ENCODE measurements around the gene SELENBP1. TPM values are rescaled to one million over a fixed set of nuclear protein-coding genes. Genes with fewer than 3 reads are reported as not detected.
"Not testable (repeated sequence)": the region's sequence is repeated elsewhere in the genome, so short reads cannot be mapped to it uniquely, and the experiment has no call there.

SELENBP1 gene
- total RNA-seq, 4 donors from 2014 or later, result 194 to 623 (median 467) TPM

- TF ChIP-seq POLR2A (IDR thresholded peaks at IDR 0.05) (no peak), CTCF (IDR thresholded peaks at IDR 0.05) (no peak)
- no peak for DNase-seq
- H3K9me3 ChIP-seq, result no peaks in the 10 kb centered on the region
- no peak overlapping the region for H3K27ac ChIP-seq
- H3K36me3 ChIP-seq, result peaks cover 0 to 46% (median 0%) of the 10 kb centered on the region in 3 donors
- H3K27me3 ChIP-seq, result no peaks in the 10 kb centered on the region
- no peak overlapping the region for H3K4me3 ChIP-seq
- H3K4me1 ChIP-seq, result peaks cover 0 to 16% (median 4%) of the 10 kb centered on the region in 4 donors
Measured at GRCh38 chr1:151401860-151402259, 29.4 kb upstream of the SELENBP1 start.

DNA sequence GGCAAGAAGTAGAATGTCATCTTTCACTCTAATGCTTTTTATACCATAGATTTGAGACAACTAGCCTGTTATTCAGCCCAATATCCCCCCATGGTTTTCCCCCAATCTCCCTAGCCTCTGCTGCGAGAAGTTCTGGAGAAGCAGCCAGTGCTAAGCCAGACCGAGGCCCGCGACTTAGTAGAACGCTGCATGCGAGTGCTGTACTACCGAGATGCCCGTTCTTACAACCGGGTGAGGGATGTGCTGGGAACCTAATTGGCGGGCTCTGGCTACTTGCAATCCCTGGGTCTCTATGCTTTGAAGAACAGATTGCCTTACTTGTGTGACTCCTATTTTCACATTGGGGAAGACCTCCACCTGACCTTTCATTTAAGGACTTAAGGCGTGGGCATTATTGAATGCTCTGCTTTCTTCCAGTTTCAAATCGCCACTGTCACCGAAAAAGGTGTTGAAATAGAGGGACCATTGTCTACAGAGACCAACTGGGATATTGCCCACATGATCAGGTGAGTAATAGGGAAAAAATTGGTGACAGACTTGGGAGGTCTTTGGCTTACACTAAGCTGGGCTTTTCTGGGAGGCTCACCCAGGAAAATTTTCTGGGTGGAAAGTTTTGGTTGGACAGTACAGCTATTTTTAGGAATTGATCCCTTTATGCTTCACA is 28.8 kb upstream of the SELENBP1 start:
- Histone ChIP-seq H3K4me1 (peaks cover 0 to 16% (median 4%) of the 10 kb centered on the region in 4 donors), H3K9me3 (no peaks in the 10 kb centered on the region), H3K27ac (no peak overlapping the region), H3K4me3 (no peak overlapping the region), H3K27me3 (no peaks in the 10 kb centered on the region), H3K36me3 (peaks cover 0 to 40% (median 0%) of the 10 kb centered on the region in 3 donors)
- TF ChIP-seq CTCF (IDR thresholded peaks at IDR 0.05) (no peak), POLR2A (IDR thresholded peaks at IDR 0.05) (no peak)
- DNase-seq, result no peak

DNA sequence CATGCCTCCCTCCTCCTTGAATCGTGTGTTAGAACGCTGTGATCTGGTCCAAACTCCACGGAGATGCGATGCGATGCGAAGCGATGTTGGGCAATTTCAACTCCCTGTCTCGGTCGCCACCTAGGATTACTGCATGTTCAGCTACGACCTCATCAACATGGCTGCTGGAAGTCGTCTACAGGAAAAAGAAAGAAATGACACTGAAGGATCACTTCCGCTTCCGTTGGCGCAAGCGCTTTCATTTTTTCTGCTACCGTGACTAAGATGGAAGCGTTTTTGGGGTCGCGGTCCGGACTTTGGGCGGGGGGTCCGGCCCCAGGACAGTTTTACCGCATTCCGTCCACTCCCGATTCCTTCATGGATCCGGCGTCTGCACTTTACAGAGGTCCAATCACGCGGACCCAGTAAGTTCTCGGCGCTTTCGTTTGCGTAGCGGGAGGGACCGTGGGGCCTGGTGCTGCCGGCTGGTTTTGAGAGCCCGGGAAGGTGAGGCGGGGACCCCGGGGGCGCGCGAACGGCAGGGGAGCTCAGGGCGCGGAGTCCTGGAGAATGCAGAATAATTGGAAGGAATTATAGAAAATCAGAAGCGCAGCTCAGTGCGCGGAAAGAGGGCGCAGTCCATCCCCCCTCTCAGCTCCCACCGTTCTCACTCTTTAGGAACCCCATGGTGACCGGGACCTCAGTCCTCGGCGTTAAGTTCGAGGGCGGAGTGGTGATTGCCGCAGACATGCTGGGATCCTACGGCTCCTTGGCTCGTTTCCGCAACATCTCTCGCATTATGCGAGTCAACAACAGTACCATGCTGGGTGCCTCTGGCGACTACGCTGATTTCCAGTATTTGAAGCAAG is 27.0 kb upstream of the SELENBP1 start, which contains the start of gene PSMB4:
PSMB4 (plus strand) TSS at position 250 of the 848 bp plus-strand sequence; CDS start at position 265, 15 bp downstream.
- Histone ChIP-seq H3K36me3 (peaks cover 0 to 23% (median 0%) of the 10 kb centered on the region in 3 donors), H3K4me3 (peak within 1 kb of the TSS; percentile 72 to 79 (median 76)), H3K27ac (peak within 1 kb of the TSS; percentile 76 to 90 (median 88)), H3K27me3 (no peaks in the 10 kb centered on the region), H3K9me3 (no peaks in the 10 kb centered on the region), H3K4me1 (peaks cover 0 to 16% (median 4%) of the 10 kb centered on the region in 4 donors)
- DNase-seq, result peak; percentile 80 to 95 (median 83)
- peak in 3 of 6 experiments; percentile 40 to 54 (median 46) for TF ChIP-seq CTCF (IDR thresholded peaks at IDR 0.05)
- peak; percentile 36 to 65 for TF ChIP-seq POLR2A (IDR thresholded peaks at IDR 0.05)

DNA sequence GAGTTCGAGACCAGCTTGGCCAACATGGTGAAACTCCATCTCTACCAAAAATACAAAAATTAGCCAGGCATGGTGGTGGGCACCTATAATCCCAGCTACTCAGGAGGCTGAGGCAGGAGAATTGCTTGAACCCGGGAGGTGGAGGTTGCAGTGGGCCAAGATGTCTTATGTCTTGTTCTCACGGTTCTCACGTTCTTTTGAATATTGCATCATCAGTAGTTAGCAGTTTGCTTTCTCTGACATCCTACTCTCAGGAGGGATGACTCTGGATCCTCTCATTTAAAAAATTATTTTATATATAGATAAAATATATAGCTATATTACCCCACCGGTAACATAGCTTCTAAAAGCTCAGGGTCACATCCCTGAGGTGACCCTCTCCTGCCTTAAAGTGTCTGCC is 23.8 kb upstream of the SELENBP1 start:
- H3K4me3 ChIP-seq, H3K27me3 ChIP-seq, H3K36me3 ChIP-seq, DNase-seq, H3K27ac ChIP-seq, H3K9me3 ChIP-seq: not testable (repeated sequence)
- H3K4me1 ChIP-seq, result peaks cover 0 to 16% (median 4%) of the 10 kb centered on the region in 4 donors

- no peak for DNase-seq
- no peaks in the 10 kb centered on the region for H3K9me3 ChIP-seq
- no peaks in the 10 kb centered on the region for H3K36me3 ChIP-seq
- TF ChIP-seq CTCF (IDR thresholded peaks at IDR 0.05) (no peak), POLR2A (IDR thresholded peaks at IDR 0.05) (no peak)
- no peak overlapping the region for H3K4me3 ChIP-seq
- H3K4me1 ChIP-seq, result peaks cover 0 to under 1% (median 0%) of the 10 kb centered on the region in 4 donors
- H3K27ac ChIP-seq, result no peak overlapping the region
- H3K27me3 ChIP-seq, result no peaks in the 10 kb centered on the region
Measured at GRCh38 chr1:151393583-151393982, 21.1 kb upstream of the SELENBP1 start.

Data from Peyer's patch (tissue), 4 donors.